Keratinocyte (primary cell): ENCODE measurements around the gene PRICKLE3. TPM values are rescaled to one million over a fixed set of nuclear protein-coding genes. Genes with fewer than 3 reads are reported as not detected.
"Not testable (repeated sequence)": the region's sequence is repeated elsewhere in the genome, so short reads cannot be mapped to it uniquely, and the experiment has no call there.

Source experiments
- DNase-seq: peaks from one replicate; pipeline ENCODE4 v3.0.0-alpha.2; 2011; ENCODE audit warnings: low read depth, missing footprints, low spot score
- FAIRE-seq: peaks from 2 replicates; lab custom pipeline; 2011; peaks lifted over from hg19 to GRCh38; lab: Jason Lieb, UNC
- H2AFZ ChIP-seq: 2 replicates; pipeline ENCODE4 v1.6.0; 2012; ENCODE audit warnings: low read length, control low read depth, inconsistent platforms; ENCODE audit not compliant: control insufficient read depth
- H3K27ac ChIP-seq: 2 replicates; pipeline ENCODE4 v1.5.1; 2011; ENCODE audit warnings: low read length; ENCODE audit not compliant: control insufficient read depth, insufficient read depth
- H3K27me3 ChIP-seq: 3 replicates; pipeline ENCODE4 v1.6.0; 2011; ENCODE audit warnings: low read length; ENCODE audit not compliant: control insufficient read depth, insufficient read depth; ENCODE audit errors: extremely low read depth
- H3K36me3 ChIP-seq, 2 experiments: 2 replicates in 1 of 2; 3 replicates in 1 of 2; pipeline ENCODE4 v1.5.1; 2011; ENCODE audit warnings: low read length in 2 of 2, mild to moderate bottlenecking in 1 of 2; ENCODE audit not compliant: control insufficient read depth in 2 of 2, insufficient read depth in 2 of 2; ENCODE audit errors: extremely low read depth in 1 of 2
- H3K4me1 ChIP-seq: 3 replicates; pipeline ENCODE4 v1.5.1; 2011; ENCODE audit warnings: low read length; ENCODE audit not compliant: control insufficient read depth, insufficient read depth; ENCODE audit errors: extremely low read depth
- H3K4me2 ChIP-seq: 3 replicates; pipeline ENCODE4 v1.6.0; 2011; ENCODE audit warnings: low read depth, low read length; ENCODE audit not compliant: control insufficient read depth, insufficient read depth; ENCODE audit errors: extremely low read depth
- H3K4me3 ChIP-seq, 3 experiments: fragments of 200-600 bp in 1 of 3; sonication (generic) in 1 of 3; 2 replicates in 2 of 3; 3 replicates in 1 of 3; pipeline ENCODE4 v1.5.1; 2011 to 2016; ENCODE audit warnings: low read length in 3 of 3, mild to moderate bottlenecking in 3 of 3, control low read depth in 2 of 3, inconsistent platforms in 1 of 3, low read depth in 1 of 3, mixed read lengths in 1 of 3, mixed run types in 1 of 3, moderate library complexity in 1 of 3; ENCODE audit not compliant: control insufficient read depth in 2 of 3, insufficient read depth in 2 of 3; ENCODE audit errors: extremely low read depth in 1 of 3
- H3K79me2 ChIP-seq: 2 replicates; pipeline ENCODE4 v1.6.0; 2012; ENCODE audit warnings: low read length; ENCODE audit not compliant: control insufficient read depth, insufficient read depth
- H3K9ac ChIP-seq: 3 replicates; pipeline ENCODE4 v1.6.0; 2011; ENCODE audit warnings: low read length; ENCODE audit not compliant: control insufficient read depth, insufficient read depth; ENCODE audit errors: extremely low read depth
- H3K9me1 ChIP-seq: 3 replicates; pipeline ENCODE4 v1.6.0; 2011; ENCODE audit warnings: low read length; ENCODE audit not compliant: control insufficient read depth, insufficient read depth; ENCODE audit errors: extremely low read depth
- H3K9me3 ChIP-seq: 2 replicates; pipeline ENCODE4 v1.5.1; 2012; ENCODE audit warnings: low read depth, low read length; ENCODE audit not compliant: control insufficient read depth
- H4K20me1 ChIP-seq: 3 replicates; pipeline ENCODE4 v1.6.0; 2011; ENCODE audit warnings: low read length; ENCODE audit not compliant: control insufficient read depth, insufficient read depth; ENCODE audit errors: extremely low read depth
- CTCF ChIP-seq, 3 experiments: IDR thresholded peaks in 1 of 3; conservative IDR thresholded peaks in 1 of 3; optimal IDR thresholded peaks in 1 of 3; 2 replicates in 2 of 3; 3 replicates in 1 of 3; pipeline versions ENCODE3 to v1.5.1; 2011; ENCODE audit warnings: low read length in 3 of 3, mild to moderate bottlenecking in 3 of 3, moderate library complexity in 2 of 3, control low read depth in 1 of 3, inconsistent platforms in 1 of 3; ENCODE audit not compliant: insufficient read depth in 2 of 3; ENCODE audit errors: extremely low read depth in 1 of 3
- EZH2 ChIP-seq: IDR thresholded peaks from one replicate; pipeline ENCODE4 v1.6.1; 2012; ENCODE audit warnings: inconsistent platforms, mild to moderate bottlenecking, low read length, moderate library complexity
- dilution Hi-C: fragments of 300-500 bp; cut with MboI; formaldehyde crosslinking; loops from one replicate; pipeline ENCODE4 v1.7.0; 2020; ENCODE audit warnings: low sequenced_read_pairs; ENCODE audit not compliant: extremely low pct_ligation_motif_present
- polyA plus RNA-seq, 5 experiments: library from polyadenylated mRNA; depleted of rRNA in 3 of 5; stranded (reverse) in 3 of 5; stranded (forward) in 1 of 5; unstranded in 1 of 5; fragments of >200 nt; gene quantifications; 1 replicate in 1 of 5; 2 replicates in 3 of 5; 3 replicates in 1 of 5; pipeline versions ENCODE4 v1.2.1 to v1.2.3, GENCODE V29; 2011 to 2012; ENCODE audit warnings: missing spikeins in 2 of 5, low read depth in 1 of 5, low replicate concordance in 1 of 5

The PRICKLE3 gene
- polyA plus RNA-seq, 1 donor (not counting 4 experiments of a cell fraction or from before 2014, with no cell fraction given), result 8.7 TPM

- dilution Hi-C loops, result no loop called here
- Histone ChIP-seq H3K27me3 (no peaks in the 10 kb centered on the region), H3K27ac (no peak overlapping the region), H4K20me1 (no peaks in the 10 kb centered on the region), H2AFZ (no peak overlapping the region), H3K9ac (no peak overlapping the region), H3K9me1 (no peaks in the 10 kb centered on the region), H3K79me2 (no peaks in the 10 kb centered on the region), H3K4me2 (no peak overlapping the region), H3K4me3 (no peak overlapping the region), H3K4me1 (peaks cover 4% of the 10 kb centered on the region), H3K36me3 (no peaks in the 10 kb centered on the region), H3K9me3 (no peaks in the 10 kb centered on the region)
- DNase-seq, result no peak
- FAIRE-seq, result no peak
- TF ChIP-seq CTCF (optimal IDR thresholded peaks at IDR 0.05 in 1 of 3, IDR thresholded peaks at IDR 0.05 in 1 of 3, conservative IDR thresholded peaks at IDR 0.05 in 1 of 3; ENCODE audit: extremely low read depth in 1 of 3, insufficient read depth in 2 of 3, low read length in 3 of 3), result no peak
- TF ChIP-seq EZH2, result no peak
Observed at GRCh38 chrX:49153467-49153866, 32.7 kb downstream of the PRICKLE3 start.

DNA sequence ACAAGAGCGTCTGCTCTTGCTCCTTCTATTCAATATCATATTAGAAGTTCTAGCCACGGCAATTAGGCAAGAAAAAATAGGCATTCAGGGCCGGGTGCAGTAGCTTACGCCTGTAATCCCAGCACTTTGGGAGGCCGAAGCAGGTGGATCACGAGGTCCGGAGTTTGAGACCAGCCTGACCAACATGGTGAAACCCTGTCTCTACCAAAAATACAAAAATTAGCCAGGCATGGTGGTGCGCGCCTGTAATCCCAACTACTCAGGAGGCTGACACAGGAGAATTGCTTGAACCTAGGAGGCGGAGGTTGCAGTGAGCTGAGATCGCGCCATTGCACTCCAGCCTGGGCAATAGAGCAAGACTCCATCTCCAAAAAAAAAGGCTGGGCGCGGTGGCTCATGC, 36.9 kb downstream of the PRICKLE3 start:
- H3K9me3 ChIP-seq, H3K4me1 ChIP-seq, H3K27me3 ChIP-seq, H3K79me2 ChIP-seq, H3K9ac ChIP-seq, H2AFZ ChIP-seq, H3K36me3 ChIP-seq, H3K4me2 ChIP-seq, H4K20me1 ChIP-seq, DNase-seq, H3K4me3 ChIP-seq, dilution Hi-C loops, FAIRE-seq, H3K27ac ChIP-seq, H3K9me1 ChIP-seq: not testable (repeated sequence)

DNA sequence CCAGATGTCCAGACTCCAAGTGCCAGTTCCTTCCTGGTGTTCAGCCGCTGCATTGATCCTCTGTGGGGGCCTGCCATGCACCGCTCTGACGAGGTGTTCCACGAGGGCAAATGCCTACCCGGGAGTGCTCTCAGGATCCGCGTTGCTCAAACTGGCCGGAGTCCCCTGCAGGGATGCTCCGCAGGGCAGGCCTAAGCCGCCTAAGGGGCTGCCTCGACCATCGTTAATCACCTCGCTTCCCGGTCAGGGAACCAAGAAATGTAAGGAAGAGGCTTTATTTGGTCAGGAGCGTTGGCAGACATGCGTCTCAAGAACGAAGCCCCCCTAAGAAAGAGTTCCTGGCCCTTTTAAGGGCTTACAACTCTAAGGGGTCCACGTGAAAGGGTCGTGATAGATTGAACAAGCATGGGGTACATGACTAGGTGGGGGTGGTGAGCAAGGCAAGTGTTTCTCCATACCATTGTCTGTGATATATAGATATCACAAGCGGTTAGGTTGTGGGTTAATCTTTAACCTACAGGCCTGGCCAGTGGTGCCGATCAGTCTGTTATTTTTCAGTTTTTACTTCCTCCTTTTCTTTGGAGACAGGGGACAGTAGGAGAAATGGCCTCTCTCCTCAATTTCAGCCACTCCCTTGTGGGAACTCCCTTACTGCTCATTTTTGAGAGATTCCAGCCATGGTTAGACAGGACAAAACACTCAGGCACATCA, 37.6 kb downstream of the PRICKLE3 start:
- FAIRE-seq, H3K9ac ChIP-seq, H3K27me3 ChIP-seq, H2AFZ ChIP-seq, DNase-seq, dilution Hi-C loops, H4K20me1 ChIP-seq, H3K27ac ChIP-seq, H3K4me3 ChIP-seq, H3K4me1 ChIP-seq, H3K4me2 ChIP-seq, H3K36me3 ChIP-seq, H3K9me1 ChIP-seq, H3K79me2 ChIP-seq, H3K9me3 ChIP-seq: not testable (repeated sequence)
